HepG2 (cell line): ENCODE measurements around the gene MFNG. TPM values are rescaled to one million over a fixed set of nuclear protein-coding genes. Genes with fewer than 3 reads are reported as not detected.
A peak's percentile ranks its signal among the peaks of the same experiment; 100 is the strongest.

Experiments
- BATF2 ChIP-seq: sonication (generic); formaldehyde crosslinking; IDR thresholded peaks from 2 replicates; pipeline ENCODE4 v1.8.0; 2022; ENCODE audit warnings: mild to moderate bottlenecking, missing genetic modification reagents, moderate library complexity
- CBX1 ChIP-seq: IDR thresholded peaks from one replicate; pipeline ENCODE4 v1.6.1; 2016; ENCODE audit warnings: antibody characterized with exemption, low read depth
- FOXC1 ChIP-seq: sonication (generic); formaldehyde crosslinking; IDR thresholded peaks from 2 replicates; pipeline ENCODE4 v1.8.0; 2022; ENCODE audit warnings: mild to moderate bottlenecking, missing genetic modification reagents, borderline replicate concordance
- GABPB1 ChIP-seq: IDR thresholded peaks from 2 replicates; pipeline ENCODE4 v1.6.1; 2016; ENCODE audit warnings: mild to moderate bottlenecking, missing genetic modification reagents, moderate library complexity, missing compliant biosample characterization
- IKZF1 ChIP-seq: fragments of 450-650 bp; IDR thresholded peaks from 2 replicates; pipeline ENCODE4 v1.7.1; 2016
- KLF9 ChIP-seq: IDR thresholded peaks from 2 replicates; pipeline ENCODE4 v1.6.1; 2016; ENCODE audit warnings: low read depth
- MAFF ChIP-seq: IDR thresholded peaks from 2 replicates; pipeline ENCODE4 v1.6.1; 2011; ENCODE audit warnings: low read depth, low read length, improper control_type of control experiment
- RFXAP ChIP-seq: sonication (generic); formaldehyde crosslinking; IDR thresholded peaks from 2 replicates; pipeline ENCODE4 v1.4.0; 2020; ENCODE audit warnings: missing genetic modification reagents, borderline replicate concordance
- TBX3 ChIP-seq: fragments of 450-650 bp; IDR thresholded peaks from 2 replicates; pipeline ENCODE4 v1.6.1; 2017; ENCODE audit warnings: antibody characterized with exemption, mild to moderate bottlenecking, inconsistent platforms, borderline replicate concordance
- THAP8 ChIP-seq: sonication (generic); formaldehyde crosslinking; IDR thresholded peaks from 2 replicates; pipeline ENCODE4 v1.5.1; 2020; ENCODE audit warnings: missing genetic modification reagents, mild to moderate bottlenecking, borderline replicate concordance
- YY1 ChIP-seq: IDR thresholded peaks from 2 replicates; pipeline ENCODE4 v1.6.1; 2011; ENCODE audit warnings: low read length, low read depth, moderate library complexity, mild to moderate bottlenecking; ENCODE audit not compliant: insufficient read depth, insufficient replicate concordance
- ZBTB38 ChIP-seq: sonication (generic); formaldehyde crosslinking; IDR thresholded peaks from 2 replicates; pipeline ENCODE4 v1.5.1; 2020; ENCODE audit warnings: mild to moderate bottlenecking, missing genetic modification reagents
- ZNF367 ChIP-seq: sonication (generic); formaldehyde crosslinking; IDR thresholded peaks from 2 replicates; pipeline ENCODE4 v1.4.0; 2020; ENCODE audit warnings: missing genetic modification reagents, borderline replicate concordance
- ZNF501 ChIP-seq: sonication (generic); formaldehyde crosslinking; IDR thresholded peaks from 2 replicates; pipeline ENCODE4 v1.5.1; 2020; ENCODE audit warnings: mild to moderate bottlenecking, moderate library complexity, missing genetic modification reagents
- ZNF558 ChIP-seq: sonication (generic); formaldehyde crosslinking; IDR thresholded peaks from 2 replicates; pipeline ENCODE4 v1.9.0; 2022; ENCODE audit warnings: mild to moderate bottlenecking, missing genetic modification reagents, borderline replicate concordance
- ZNF670 ChIP-seq: sonication (generic); formaldehyde crosslinking; IDR thresholded peaks from 2 replicates; pipeline ENCODE4 v1.8.0; 2022; ENCODE audit warnings: mild to moderate bottlenecking, missing genetic modification reagents, borderline replicate concordance
- ZNF720 ChIP-seq: sonication (generic); formaldehyde crosslinking; IDR thresholded peaks from 2 replicates; pipeline ENCODE4 v1.4.0; 2020; ENCODE audit warnings: missing genetic modification reagents
- polyA plus RNA-seq, 8 experiments: library from polyadenylated mRNA; depleted of rRNA in 3 of 8; stranded (reverse) in 7 of 8; unstranded in 1 of 8; fragments of >200 nt; fragmentation: Illumina TruSeq in 4 of 8; extraction: Trizol in 4 of 8; gene quantifications; 2 replicates each; pipeline versions ENCODE4 v1.2.1 to v1.2.3, GENCODE V29; 2011 to 2016; ENCODE audit warnings: low read depth in 4 of 8, missing spikeins in 1 of 8, mixed read lengths in 1 of 8; ENCODE audit not compliant: insufficient read depth in 1 of 8
- total RNA-seq, 5 experiments: library from RNA; depleted of rRNA; stranded (reverse); fragments of >200 nt; fragmentation: Illumina TruSeq; extraction: Trizol; gene quantifications; 2 replicates each; pipeline ENCODE4 v1.2.3, GENCODE V29; 2016; ENCODE audit warnings: low read depth in 1 of 5
- TF ChIP-seq, protein P1 (sequence below): sonication (generic); formaldehyde crosslinking; IDR thresholded peaks from 2 replicates; pipeline ENCODE4 v1.4.0; 2020; ENCODE audit warnings: missing genetic modification reagents
- TF ChIP-seq, protein P2 (sequence below): sonication (generic); formaldehyde crosslinking; IDR thresholded peaks from 2 replicates; pipeline ENCODE4 v1.4.0; 2020; ENCODE audit warnings: missing genetic modification reagents
- TF ChIP-seq, protein P3 (sequence below): IDR thresholded peaks from 2 replicates; pipeline ENCODE4 v1.6.1; 2016; ENCODE audit warnings: missing biosample characterization, missing genetic modification reagents, low read depth
- TF ChIP-seq, protein P4 (sequence below): IDR thresholded peaks from 2 replicates; pipeline ENCODE4 v1.6.1; 2016; ENCODE audit warnings: missing compliant biosample characterization, missing genetic modification reagents, borderline replicate concordance

Gene MFNG
- total and polyA plus RNA-seq, 2 of the 13 experiments (the other 11 are each of a cell fraction or from before 2014, with no cell fraction given), result 1.0 to 11.7 TPM

DNA sequence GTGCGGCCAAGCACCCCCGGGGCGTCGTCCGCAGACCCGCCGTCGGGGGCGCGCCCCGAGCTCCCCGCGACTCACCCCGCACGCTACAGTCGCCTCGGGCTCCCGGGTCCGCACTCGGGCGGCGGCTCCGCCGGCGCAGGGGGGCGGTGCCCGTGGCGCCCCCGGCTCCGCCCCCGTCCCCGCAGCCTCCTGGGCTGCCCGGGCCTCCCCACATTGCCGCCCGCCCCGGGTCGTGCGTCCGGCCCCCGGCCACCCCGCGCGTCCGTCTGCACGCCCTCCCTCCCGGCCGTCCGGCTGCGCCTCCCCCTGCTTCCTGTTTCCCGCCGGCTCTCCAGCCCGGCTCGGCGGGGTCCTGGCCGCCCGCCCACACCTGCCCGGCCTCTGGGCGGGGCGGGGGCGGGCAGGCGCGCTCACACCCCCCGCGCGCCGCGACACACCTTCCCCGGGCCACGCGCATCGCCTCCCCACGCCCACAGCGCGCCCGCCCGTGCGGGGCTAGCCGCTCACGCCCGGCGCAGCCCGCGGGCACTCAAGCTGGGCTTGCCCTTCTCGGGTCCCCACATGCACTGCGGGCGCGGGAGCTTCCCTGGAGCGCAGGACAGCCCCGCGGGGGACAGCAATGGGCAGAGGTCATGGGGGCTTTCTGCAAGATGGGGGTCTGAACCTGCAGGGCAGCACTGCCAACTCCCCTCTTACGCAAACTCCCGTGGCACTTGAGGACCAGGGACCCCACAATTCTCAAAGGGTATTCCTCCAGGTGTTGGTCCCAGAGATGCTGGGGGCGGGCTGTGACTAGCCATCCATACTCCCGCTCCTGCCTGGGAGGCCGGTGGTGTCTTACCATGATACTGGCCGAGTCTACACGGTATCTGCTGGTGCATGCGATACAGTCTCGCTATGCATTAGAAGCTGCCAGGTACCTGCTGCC is 33.3 kb upstream of the MFNG start, which contains the start of gene CARD10 (continued):
- TF ChIP-seq BATF2, result 0 out of 2 replicates have a peak, but pooled peaks have one; percentile 43
- no peak for TF ChIP-seq FOXC1 (CRISPR knock-in tag)
- TF ChIP-seq ZNF720 (CRISPR knock-in tag), result no peak
- TF ChIP-seq, protein P1, sequence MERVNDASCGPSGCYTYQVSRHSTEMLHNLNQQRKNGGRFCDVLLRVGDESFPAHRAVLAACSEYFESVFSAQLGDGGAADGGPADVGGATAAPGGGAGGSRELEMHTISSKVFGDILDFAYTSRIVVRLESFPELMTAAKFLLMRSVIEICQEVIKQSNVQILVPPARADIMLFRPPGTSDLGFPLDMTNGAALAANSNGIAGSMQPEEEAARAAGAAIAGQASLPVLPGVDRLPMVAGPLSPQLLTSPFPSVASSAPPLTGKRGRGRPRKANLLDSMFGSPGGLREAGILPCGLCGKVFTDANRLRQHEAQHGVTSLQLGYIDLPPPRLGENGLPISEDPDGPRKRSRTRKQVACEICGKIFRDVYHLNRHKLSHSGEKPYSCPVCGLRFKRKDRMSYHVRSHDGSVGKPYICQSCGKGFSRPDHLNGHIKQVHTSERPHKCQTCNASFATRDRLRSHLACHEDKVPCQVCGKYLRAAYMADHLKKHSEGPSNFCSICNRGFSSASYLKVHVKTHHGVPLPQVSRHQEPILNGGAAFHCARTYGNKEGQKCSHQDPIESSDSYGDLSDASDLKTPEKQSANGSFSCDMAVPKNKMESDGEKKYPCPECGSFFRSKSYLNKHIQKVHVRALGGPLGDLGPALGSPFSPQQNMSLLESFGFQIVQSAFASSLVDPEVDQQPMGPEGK, result peak; percentile 43; the same call in 1 of the 2 replicates
- TF ChIP-seq ZNF558 (CRISPR knock-in tag), result 0 out of 2 replicates have a peak, but pooled peaks have one; percentile 35
- TF ChIP-seq IKZF1, result no peak
- TF ChIP-seq CBX1, result no peak
- peak; percentile 41; the same call in 1 of the 2 replicates for TF ChIP-seq ZBTB38
- no peak for TF ChIP-seq TBX3
- no peak for TF ChIP-seq ZNF670
- TF ChIP-seq, protein P2, sequence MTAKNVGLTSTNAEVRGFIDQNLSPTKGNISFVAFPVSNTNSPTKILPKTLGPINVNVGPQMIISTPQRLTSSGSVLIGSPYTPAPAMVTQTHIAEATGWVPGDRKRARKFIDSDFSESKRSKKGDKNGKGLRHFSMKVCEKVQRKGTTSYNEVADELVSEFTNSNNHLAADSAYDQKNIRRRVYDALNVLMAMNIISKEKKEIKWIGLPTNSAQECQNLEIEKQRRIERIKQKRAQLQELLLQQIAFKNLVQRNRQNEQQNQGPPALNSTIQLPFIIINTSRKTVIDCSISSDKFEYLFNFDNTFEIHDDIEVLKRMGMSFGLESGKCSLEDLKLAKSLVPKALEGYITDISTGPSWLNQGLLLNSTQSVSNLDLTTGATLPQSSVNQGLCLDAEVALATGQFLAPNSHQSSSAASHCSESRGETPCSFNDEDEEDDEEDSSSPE (CRISPR knock-in tag), result peak; percentile 60
- TF ChIP-seq, protein P3, sequence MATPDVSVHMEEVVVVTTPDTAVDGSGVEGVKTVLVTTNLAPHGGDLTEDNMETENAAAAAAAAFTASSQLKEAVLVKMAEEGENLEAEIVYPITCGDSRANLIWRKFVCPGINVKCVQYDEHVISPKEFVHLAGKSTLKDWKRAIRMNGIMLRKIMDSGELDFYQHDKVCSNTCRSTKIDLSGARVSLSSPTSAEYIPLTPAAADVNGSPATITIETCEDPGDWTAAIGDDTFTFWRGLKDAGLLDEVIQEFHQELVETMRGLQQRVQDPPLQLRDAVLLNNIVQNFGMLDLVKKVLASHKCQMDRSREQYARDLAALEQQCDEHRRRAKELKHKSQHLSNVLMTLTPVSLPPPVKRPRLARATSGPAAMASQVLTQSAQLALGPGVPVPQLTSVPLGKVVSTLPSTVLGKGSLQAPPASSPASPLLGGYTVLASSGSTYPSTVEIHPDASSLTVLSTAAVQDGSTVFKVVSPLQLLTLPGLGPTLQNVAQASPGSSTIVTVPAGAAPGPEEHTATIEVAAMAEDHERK (CRISPR knock-in tag), result no peak
- no peak for TF ChIP-seq MAFF
- no peak for TF ChIP-seq KLF9 (CRISPR knock-in tag)
- no peak for TF ChIP-seq THAP8 (CRISPR knock-in tag)
- TF ChIP-seq GABPB1 (CRISPR knock-in tag), result peak; percentile 69
- TF ChIP-seq YY1, result no peak
- TF ChIP-seq, protein P4, sequence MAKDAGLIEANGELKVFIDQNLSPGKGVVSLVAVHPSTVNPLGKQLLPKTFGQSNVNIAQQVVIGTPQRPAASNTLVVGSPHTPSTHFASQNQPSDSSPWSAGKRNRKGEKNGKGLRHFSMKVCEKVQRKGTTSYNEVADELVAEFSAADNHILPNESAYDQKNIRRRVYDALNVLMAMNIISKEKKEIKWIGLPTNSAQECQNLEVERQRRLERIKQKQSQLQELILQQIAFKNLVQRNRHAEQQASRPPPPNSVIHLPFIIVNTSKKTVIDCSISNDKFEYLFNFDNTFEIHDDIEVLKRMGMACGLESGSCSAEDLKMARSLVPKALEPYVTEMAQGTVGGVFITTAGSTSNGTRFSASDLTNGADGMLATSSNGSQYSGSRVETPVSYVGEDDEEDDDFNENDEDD (CRISPR knock-in tag), result peak; percentile 68; the same call in 1 of the 2 replicates
- no peak for TF ChIP-seq ZNF367 (CRISPR knock-in tag)
- TF ChIP-seq RFXAP, result 0 out of 2 replicates have a peak, but pooled peaks have one; percentile 2
- no peak for TF ChIP-seq ZNF501
